Fibroblast of pulmonary artery (primary cell): Measurements from ENCODE around the gene TMEM87A.

Experiments used
- DNase-seq: peaks from one replicate; pipeline ENCODE4 v3.0.0-alpha.2; 2010; ENCODE audit warnings: low read depth
- H3K4me3 ChIP-seq: replicated peaks from 2 replicates; pipeline ENCODE4 v1.5.1; 2011; ENCODE audit warnings: low read depth, mild to moderate bottlenecking, control low read depth, low read length, moderate library complexity
- CTCF ChIP-seq: IDR thresholded peaks from 2 replicates; pipeline ENCODE4 v1.5.1; 2011; ENCODE audit warnings: mild to moderate bottlenecking, control low read depth, low read length, inconsistent platforms; ENCODE audit errors: missing control alignments

Gene TMEM87A

GRCh38 chr15:42171795-42172194 lies 101.4 kb downstream of the TMEM87A start:
- no peak for DNase-seq
- no peak overlapping the region for H3K4me3 ChIP-seq
- no peak for TF ChIP-seq CTCF

GRCh38 chr15:42171122-42171521 lies 102.1 kb downstream of the TMEM87A start:
- no peak for TF ChIP-seq CTCF
- DNase-seq: no peak
- no peak overlapping the region for H3K4me3 ChIP-seq

- H3K4me3 ChIP-seq: no peak overlapping the region
- DNase-seq: no peak
- no peak for TF ChIP-seq CTCF
Measured at GRCh38 chr15:42166225-42166940, 106.8 kb downstream of the TMEM87A start.

- no peak for TF ChIP-seq CTCF
- peak; percentile 15 for DNase-seq
- H3K4me3 ChIP-seq: no peak overlapping the region
Measured at GRCh38 chr15:42165106-42165505, 108.1 kb downstream of the TMEM87A start.

- DNase-seq: no peak
- no peak overlapping the region for H3K4me3 ChIP-seq
- TF ChIP-seq CTCF: no peak
Measured at GRCh38 chr15:42163947-42164550, 109.2 kb downstream of the TMEM87A start.

- DNase-seq: no peak
- TF ChIP-seq CTCF: no peak
- H3K4me3 ChIP-seq: no peak overlapping the region
Measured at GRCh38 chr15:42163291-42163690, 109.9 kb downstream of the TMEM87A start.
